ENCODE data around the gene MAP3K21.

- TF ChIP-seq, protein P1, sequence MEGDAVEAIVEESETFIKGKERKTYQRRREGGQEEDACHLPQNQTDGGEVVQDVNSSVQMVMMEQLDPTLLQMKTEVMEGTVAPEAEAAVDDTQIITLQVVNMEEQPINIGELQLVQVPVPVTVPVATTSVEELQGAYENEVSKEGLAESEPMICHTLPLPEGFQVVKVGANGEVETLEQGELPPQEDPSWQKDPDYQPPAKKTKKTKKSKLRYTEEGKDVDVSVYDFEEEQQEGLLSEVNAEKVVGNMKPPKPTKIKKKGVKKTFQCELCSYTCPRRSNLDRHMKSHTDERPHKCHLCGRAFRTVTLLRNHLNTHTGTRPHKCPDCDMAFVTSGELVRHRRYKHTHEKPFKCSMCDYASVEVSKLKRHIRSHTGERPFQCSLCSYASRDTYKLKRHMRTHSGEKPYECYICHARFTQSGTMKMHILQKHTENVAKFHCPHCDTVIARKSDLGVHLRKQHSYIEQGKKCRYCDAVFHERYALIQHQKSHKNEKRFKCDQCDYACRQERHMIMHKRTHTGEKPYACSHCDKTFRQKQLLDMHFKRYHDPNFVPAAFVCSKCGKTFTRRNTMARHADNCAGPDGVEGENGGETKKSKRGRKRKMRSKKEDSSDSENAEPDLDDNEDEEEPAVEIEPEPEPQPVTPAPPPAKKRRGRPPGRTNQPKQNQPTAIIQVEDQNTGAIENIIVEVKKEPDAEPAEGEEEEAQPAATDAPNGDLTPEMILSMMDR (conservative IDR thresholded peaks at IDR 0.05) = no peak
- no peak for TF ChIP-seq ZFX (IDR thresholded peaks at IDR 0.05)
These were observed 100.4 kb downstream of the MAP3K21 start for GRCh38 chr1:233427907-233428306.
